Left lobe of liver (tissue), 2 donors: ENCODE data around the gene SPATA33. TPM values are rescaled to one million over a fixed set of nuclear protein-coding genes. Genes with fewer than 3 reads are reported as not detected.
"Not testable (repeated sequence)": the region's sequence is repeated elsewhere in the genome, so short reads cannot be mapped to it uniquely, and the experiment has no call there.

Experiments
- ATAC-seq: fragments of 200-7000 bp; cut with Tn5 transposase; one replicate; pipeline ENCODE4 v1.9.1; 2020; ENCODE audit warnings: mild to moderate bottlenecking, moderate library complexity
- DNase-seq: peaks from one replicate; pipeline ENCODE4 v3.0.0-alpha.2; 2020; ENCODE audit warnings: low spot score
- total RNA-seq: library from RNA; stranded (reverse); gene quantifications from one replicate; pipeline ENCODE4 v1.2.1, GENCODE V29; 2021
- donor health status: DM: no; HTN: no; CAD: no; lungs with moderate emphysema.
- donor health status: DM: no; HTN: yes; CAD: no.

SPATA33 gene
- total RNA-seq, 1 donor from 2014 or later, result 5.2 TPM

DNA sequence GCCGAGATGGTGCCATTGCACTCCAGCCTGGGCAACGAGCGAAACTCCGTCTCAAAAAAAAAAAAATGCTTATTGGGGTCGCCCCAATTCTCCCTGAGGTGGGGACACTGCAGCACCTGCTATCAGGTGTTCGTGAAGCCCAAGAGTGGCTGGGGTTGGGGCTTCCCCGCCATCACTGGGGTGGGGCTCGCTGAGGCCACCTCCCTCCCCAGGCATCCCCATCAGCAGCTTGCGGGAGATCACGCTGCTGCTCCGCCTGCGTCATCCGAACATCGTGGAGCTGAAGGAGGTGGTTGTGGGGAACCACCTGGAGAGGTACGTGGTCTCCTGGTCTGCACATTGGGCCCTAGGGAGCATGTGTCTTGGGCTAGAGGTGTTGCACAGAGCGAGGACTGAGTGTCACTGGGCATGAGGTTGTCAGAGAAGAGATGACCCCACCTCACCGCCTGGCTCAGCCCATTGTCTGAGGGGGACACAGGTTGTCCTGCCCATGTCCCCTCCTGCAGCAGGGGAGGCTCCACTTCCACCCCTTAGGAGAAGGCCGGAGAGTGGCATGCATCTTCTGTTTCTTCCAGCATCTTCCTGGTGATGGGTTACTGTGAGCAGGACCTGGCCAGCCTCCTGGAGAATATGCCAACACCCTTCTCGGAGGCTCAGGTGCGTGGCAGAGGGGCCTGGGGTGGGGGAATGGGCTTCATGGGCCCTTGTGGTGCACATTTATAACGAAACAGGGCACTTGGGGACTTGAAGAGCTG lies 33.8 kb downstream of the SPATA33 start:
- DNase-seq (no peak), ATAC-seq (no peak)

DNA sequence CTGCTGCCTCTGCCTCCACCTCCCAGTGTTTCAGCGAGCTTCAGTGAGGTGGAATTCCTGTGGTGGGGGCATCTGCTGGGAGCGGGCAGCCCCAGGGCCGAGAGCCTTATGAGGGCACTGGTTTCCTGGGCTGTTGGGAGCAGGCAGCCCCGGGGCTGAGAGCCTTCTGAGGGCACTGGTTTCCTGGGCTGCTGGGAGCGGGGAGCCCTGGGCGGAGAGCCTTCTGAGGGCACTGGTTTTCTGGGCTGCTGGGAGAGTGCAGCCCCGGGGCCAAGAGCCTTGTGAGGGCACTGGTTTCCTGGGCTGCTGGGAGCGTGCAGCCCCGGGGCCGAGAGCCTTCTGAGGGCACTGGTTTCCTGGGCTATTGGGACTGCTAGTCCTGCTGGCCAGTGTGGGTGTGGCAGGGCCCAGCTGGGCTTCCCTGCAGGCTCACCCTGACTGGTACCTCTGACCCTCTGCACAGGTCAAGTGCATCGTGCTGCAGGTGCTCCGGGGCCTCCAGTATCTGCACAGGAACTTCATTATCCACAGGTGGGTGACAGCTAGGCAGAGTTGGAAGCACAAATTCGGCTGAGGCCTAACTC lies 34.4 kb downstream of the SPATA33 start:
- ATAC-seq, result no peak
- DNase-seq, result no peak

DNA sequence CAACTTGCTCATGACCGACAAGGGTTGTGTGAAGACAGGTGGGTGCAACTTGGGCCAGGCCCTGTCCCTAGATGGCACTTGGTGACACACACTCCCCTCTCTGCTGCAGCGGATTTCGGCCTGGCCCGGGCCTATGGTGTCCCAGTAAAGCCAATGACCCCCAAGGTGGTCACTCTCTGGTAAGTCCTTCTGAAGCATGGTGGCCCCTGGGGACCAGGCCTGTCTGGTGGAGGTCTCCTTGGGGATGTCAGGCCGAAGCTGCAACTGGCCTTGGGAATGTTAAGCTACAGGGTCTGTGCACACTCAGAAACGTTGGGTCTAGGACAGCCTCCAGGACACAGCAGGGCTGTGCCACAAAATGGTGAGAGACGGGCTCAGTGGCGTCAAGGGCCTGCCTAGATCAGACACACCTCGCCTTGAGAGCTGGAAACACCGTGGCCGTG lies 35.7 kb downstream of the SPATA33 start:
- no peak for ATAC-seq

DNA sequence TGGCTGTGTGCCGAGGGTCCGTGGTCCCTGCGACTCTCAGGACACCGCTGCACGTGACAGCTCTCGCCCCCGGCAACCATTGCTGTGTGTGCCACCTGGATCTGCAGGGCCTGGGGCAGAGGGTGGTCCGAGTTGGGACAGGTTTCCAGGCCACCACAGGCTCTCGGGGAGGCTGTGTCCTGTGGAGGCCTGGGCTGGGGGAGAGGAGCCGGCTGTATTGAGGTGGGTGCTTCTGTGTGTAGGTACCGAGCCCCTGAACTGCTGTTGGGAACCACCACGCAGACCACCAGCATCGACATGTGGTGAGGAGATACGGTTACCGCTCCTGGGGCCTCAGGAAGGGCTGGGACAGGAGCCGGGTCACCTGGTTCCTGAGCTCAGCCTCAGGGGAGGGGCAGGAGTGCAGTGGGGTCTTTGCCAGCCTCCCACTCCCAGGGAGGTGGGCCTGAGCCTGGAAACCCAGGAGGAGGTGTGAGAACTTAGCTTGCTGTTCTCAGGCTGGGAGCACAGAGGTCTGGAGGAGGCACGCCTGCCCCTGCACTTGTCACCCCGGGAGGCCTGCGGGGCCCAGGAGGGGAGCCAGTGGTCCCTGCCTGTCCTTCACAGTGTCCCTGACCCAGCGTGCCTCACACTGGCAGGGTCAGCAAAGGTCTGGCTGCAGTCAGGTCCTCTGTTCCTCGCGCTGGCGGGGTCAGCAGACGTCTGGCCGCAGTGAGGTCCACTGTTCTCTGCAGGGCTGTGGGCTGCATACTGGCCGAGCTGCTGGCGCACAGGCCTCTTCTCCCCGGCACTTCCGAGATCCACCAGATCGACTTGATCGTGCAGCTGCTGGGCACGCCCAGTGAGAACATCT lies 36.5 kb downstream of the SPATA33 start:
- ATAC-seq, result peak; percentile 3
- no peak for DNase-seq

More for the DNA sequence above, 35.7 kb downstream of the SPATA33 start:
- DNase-seq, result no peak

DNA sequence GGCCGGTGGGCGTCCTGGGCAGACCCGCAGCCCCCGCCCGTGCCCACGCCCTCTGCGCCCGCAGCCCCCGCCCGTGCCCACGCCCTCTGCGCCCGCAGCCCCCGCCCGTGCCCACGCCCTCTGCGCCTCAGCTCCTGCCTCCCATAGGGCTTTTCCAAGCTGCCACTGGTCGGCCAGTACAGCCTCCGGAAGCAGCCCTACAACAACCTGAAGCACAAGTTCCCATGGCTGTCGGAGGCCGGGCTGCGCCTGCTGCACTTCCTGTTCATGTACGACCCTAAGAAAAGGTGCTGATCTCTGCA lies 37.1 kb downstream of the SPATA33 start:
- DNase-seq, ATAC-seq: not testable (repeated sequence)

DNA sequence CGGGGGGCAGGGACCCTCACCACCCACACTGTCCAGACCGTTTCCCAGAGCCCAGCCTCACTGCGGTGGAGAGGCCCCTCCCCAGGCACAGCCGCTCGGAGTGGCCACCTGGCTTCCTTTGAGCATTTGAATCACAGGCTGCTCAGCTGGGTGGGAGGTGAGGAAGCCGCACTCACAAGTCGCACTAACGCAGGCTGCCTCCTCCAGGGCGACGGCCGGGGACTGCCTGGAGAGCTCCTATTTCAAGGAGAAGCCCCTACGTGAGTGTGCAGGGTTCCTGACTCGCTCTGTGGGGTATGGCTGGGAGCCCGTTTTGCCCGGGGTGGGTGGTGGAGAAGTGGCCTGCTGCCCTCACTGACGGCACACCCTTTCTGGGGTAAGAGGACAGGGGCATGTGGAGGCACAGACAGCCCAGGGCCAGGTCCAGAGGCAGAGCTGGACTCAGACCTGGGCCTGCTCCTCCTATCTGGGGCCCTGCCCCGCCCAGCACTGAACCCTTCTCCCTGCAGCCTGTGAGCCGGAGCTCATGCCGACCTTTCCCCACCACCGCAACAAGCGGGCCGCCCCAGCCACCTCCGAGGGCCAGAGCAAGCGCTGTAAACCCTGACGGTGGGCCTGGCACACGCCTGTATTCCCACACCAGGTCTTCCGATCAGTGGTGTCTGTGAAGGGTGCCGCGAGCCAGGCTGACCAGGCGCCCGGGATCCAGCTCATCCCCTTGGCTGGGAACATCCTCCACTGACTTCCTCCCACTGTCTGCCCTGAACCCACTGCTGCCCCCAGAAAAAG lies 37.6 kb downstream of the SPATA33 start:
- no peak for DNase-seq
- no peak for ATAC-seq

DNA sequence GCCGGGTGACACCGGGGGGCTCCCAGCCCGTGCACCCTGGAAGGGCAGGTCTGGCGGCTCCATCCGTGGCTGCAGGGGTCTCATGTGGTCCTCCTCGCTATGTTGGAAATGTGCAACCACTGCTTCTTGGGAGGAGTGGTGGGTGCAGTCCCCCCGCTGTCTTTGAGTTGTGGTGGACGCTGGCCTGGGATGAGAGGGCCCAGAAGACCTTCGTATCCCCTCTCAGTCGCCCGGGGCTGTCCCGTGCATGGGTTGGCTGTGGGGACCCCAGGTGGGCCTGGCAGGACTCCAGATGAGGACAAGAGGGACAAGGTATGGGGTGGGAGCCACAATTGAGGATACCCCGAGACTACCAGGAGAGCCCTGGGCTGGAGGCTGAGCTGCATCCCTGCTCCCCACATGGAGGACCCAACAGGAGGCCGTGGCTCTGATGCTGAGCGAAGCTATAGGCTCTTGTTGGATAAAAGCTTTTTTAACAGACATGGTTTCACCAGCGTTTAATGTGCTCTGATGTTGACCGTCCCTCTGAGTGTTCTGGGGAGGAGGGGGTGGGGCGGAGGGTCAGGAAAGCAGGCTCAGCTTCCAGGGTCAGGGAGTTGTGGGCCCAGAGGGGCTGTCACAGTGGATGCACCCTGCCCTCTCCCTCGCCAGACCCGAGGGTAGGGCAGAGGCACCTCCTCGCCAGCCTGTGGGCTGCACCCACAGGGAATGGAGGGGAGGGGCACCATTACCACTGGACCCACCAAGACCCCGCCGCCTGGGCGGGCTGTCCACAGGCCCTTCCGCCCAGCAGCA lies 38.4 kb downstream of the SPATA33 start:
- DNase-seq, result peak; percentile 49
- ATAC-seq, result no peak

DNA sequence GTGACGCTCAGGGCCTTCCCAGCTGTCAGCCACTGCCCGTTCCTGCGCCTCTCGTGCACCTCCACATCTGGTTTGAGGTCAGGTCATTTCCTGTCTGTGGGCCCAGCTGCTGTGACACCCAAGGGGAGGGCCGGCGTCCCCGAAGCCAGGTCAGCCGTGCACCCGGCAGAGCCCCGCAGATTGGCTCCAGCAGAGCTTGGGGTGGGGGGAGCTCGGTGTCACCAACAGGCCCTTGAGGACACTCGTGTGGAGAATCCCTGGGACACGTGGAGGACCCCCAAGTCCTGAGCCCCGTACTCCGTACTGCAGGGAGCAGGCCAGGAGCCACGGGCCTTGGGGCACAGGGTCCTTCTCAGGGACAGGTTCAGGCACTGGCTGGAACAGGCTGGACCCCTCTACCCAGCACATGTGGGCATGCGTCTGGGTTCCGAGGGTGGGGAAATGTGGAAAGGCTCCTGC lies 39.1 kb downstream of the SPATA33 start:
- ATAC-seq (no peak), DNase-seq (peak; percentile 49)

DNA sequence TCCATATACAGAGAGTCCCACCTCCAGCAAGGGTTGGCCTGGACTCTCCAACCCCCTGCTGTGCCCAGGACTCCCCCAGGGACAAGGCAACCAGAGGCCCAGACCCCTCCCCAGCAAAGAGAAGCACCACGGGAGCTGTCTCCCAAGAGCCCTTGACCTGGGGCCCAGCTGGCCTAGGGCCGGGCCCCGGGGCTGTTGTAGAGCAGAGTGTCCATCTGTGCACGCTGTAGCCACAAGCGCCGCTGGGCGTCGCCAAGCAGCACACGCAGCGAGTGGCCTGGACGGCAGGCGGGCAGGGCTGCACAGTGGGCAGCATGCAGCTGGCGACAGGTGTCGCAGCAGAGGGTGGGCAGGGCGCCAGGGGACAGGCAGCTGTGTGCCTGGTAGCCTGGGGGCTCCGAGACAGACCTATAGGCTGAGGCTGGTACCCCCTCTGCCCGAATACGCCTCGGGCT lies 39.6 kb downstream of the SPATA33 start:
- DNase-seq, result peak; percentile 54

DNA sequence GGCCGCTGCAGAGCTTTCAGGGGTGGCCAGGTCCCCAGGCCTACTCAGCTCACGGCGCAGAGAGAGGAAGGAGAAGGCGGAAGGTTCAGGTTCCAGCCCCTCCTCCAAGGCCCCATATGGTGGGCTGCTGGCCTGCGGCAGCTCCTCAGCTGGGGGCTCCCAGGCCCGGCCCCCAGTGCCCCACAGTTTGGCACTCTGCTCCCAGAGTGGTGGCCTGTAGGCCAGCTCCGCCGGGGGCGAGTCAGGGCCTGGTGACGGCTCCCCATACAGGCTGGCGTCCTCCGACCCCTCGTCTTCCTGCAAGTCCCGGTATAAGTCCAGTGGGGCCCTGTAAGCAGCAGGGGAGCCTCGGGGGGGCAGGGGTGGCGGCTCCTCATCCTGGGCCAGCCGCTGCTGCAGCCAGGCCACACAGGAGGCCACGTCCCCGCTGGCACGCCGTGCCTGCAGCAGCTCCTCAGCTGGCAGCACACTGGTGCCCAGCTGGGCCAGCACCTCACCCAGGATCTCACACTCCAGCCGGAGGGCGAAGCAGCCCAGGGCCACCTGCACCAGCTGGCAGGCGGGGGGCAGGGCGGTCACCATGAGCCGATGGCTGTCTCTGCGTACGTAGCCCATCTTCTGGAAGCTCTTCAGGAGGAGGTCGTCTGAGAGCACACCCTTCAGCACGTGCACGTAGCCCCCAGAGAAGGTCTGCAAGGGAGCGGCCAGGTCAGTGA lies 40.1 kb downstream of the SPATA33 start:
- DNase-seq (no peak), ATAC-seq (no peak)

More for the DNA sequence above, 39.6 kb downstream of the SPATA33 start:
- no peak for ATAC-seq

DNA sequence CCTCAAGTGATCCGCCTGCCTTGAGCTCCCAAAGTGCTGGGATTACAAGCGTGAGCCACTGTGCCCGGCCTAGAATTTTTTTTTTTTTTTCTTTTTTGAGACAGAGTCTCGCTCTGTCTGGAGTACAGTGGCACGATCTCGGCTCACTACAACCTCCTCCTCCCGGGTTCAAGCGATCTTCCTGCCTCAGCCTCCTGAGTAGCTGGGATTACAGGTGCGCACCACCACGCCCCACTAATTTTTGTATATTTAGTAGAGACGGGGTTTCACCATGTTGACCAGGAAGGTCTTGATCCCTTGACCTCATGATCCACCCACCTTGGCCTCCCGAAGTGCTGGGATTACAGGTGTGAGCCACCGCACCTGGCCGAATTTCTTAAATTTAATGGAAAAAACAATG lies 41.1 kb downstream of the SPATA33 start:
- DNase-seq, ATAC-seq: not testable (repeated sequence)

DNA sequence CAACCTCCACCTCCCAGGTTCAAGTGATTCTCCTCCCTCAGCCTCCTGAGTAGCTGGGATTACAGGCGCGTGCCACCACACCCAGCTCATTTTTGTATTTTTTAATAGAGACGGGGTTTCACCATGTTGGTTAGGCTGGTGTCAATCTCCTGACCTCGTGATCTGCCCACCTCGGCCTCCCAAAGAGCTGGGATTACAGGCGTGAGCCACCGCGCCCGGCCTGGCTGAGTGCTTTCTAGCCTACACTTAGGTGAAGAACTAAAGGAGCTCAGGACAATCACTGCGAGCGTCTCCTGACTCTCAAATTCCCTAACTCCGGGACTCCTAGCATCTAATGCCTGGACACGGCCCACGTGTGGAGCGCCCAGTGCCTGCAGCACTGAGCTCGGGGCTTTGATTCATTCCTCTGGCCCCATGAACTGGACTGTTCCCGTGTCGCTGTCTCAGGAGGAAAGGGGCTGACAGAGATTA lies 42.0 kb downstream of the SPATA33 start:
- DNase-seq, ATAC-seq: not testable (repeated sequence)

DNA sequence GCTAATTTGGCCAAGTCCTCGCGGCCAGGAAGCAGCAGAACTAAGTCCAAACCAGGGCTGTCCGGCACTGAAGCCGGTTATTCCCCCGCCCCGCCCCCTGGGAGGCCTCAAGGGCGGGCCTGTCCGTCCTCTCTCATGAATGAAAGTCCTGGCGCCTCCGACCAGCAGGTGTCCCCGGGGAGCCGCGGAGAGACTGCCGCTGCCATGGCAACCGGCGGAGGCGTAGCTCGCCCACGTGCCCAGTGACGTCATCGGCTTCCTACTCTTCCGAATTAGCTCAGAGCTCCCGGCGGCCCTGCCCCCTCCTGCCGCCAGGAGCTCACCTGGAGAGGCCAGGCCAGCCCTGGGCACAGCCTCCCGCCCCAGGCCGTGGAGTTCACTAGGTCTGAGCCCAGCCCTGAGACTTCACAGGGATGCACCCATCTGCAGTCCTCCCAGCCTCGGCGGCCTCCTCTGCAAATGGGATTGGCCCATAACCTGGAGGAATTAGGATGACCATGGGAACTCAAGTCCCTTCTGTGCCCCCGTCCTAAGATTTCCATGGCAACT lies 42.5 kb downstream of the SPATA33 start:
- DNase-seq, result peak; percentile 100
- peak; percentile 70 for ATAC-seq

DNA sequence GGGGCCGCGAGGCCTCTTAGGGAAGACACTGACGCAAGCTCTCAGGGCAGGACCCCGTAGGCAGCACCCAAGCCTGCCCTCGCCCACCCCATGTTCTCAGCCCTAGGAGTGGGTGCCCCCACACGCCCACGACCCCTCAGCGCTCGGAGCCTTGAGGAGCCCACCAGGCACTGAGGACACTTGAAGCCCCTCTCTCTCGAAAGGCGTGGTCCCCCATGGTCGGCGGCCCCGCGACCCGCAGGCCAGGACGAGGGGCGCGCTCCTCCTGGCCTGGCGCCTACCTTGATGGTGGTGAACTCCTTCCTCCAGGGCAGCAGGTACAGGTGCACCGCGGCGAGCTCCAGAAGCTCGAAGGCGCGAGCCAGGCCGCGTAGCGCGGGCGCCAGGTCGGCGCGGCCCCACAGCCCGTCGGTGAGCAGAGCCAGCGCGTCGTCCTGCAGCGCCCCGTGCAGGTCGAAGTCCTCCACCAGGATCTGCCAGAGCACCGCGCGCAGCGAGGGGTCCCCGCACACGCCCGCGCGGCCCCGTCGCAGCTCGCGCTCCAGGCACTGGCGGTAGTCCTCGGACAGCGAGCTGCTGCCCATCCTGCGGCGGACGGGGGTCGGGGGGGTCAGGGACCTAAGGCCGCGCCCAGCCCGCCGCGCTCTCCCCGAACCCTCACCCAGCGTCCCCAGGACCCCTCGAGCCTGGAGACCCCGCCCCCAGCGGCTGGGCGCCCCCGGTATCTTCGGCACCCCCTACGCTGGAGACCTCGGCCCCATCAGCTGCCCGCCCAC lies 43.2 kb downstream of the SPATA33 start:
- DNase-seq (peak; percentile 82), ATAC-seq (peak; percentile 60)

DNA sequence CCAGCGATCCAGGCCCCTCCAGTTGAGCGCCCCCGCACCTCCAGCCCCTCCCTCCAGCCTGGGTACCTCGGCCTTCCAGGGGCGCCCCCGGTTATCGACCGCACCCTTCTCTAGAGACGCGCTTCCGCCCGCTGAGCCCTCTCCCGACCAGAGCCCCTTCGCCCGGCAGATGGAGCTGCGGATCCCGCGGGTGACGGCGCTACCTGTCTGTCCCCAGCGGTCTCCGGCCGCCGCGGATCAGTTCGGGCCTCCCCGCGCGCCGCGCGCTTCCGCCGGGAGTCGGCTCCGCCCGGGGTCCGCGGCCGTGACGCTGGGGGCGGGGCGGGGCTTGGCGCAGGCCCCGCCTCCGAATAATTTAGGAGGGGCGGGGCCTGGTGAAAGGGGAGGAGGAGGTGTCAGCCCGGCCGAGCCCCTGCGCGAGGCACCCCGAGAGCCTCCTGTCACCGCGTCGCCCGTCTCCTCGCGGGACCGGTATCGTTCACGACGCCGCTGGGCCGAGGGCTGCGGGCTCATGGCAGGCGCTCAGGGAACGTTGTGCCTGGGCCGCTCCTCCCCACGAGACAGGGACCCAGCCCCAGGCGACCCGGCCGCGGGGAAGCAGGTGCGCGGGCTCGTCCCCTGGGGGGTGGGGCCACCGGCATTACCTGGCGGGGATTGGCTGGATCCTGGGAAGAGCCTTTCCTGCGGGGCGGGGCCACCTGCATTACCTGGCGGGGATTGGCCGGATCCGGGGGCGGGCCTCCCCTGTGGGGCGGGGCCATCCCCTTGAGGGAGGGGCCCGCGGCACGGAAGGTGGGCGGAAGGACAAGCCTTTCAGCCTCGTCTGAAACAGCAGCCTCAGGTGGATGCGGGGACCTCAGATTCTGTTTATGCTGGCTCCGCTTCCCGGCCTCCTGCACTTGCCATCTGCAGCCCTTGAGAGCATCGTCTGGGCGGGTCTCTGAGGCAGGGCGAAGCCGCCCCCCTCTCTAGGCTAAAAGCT lies 44.1 kb downstream of the SPATA33 start, which contains the start of gene SPATA2L:
Gene SPATA2L (minus strand): TSS at position 281 of the 982 bp plus-strand sequence. CDS start 473 bp downstream, outside the sequence.
- DNase-seq (peak; percentile 97), ATAC-seq (peak; percentile 74)

DNA sequence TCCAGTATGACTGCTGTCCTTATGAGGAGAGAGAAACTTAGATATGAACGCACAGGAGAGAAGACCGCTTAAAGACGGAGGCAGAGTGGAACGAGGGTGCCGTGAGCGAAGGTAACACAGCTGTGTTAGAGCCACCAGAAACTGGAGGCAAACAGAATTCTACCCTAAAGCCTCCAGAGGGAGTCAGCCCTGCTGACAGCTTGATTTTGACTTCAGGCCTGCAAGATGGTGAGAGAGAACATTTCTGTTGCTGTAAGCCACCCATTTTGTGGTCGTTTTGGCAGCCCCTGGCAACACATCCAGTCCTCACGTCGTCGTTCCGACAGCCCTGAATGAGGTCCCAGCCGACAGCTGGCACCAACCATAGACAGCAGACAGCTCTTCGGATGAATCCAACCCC lies 46.6 kb downstream of the SPATA33 start:
- ATAC-seq (no peak), DNase-seq (no peak)

DNA sequence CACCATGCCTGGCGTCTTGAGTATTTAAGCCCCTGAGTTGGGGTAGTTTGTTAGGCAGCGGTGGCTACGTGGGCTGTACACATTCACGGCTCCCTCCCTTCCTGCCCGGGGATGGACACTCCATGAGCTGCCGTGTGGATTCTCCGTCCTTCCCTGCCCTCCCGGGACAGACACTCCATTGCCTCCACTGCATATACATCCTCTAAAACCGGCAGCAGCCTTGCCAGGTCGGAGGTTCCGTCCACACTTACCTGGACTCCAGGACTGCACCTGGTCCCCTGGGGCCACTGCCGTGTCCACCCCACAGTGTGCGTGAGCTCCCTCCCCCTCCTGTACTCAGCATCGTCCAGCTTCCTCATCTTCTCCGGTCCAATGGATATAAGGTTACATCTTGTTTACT lies 47.4 kb downstream of the SPATA33 start:
- DNase-seq, result no peak
- ATAC-seq, result no peak
